GM19193 (cell line): Measurements from ENCODE around the gene ACTN2.

ENCODE experiments used
- POLR2A ChIP-seq: IDR thresholded peaks from 4 replicates; pipeline ENCODE4 v1.6.1; 2011; ENCODE audit not compliant: insufficient read depth, insufficient read length; ENCODE audit errors: extremely low read depth

Gene ACTN2

DNA sequence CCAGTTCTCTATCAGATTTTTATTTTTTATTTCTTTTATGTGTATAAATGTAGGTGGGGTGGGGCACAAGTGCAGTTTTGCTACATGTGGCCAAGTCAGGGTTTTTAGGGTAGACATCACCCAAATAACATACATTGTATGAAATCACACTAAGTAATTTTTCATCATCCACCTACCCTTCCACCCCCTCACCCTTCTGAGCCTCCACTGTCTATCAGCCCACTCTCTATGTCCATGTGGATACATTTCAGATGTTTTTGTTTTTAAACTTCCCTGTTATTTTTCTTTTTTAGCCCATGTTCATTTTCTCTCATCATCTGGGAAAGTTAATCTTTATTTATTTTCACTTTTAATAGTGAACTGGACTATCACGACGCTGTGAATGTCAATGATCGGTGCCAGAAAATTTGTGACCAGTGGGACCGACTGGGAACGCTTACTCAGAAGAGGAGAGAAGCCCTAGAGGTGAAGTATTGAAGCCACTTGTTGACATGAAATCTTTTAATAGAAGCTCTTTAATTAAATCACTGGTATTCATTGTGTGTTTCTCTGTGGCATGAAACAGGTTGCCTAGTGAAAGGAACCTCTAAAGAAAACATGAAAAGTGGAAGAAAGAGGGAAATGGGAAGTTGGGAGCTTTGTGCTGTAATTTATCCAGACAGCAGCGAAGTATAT lies 61.1 kb downstream of the ACTN2 start:
- no peak for TF ChIP-seq POLR2A

DNA sequence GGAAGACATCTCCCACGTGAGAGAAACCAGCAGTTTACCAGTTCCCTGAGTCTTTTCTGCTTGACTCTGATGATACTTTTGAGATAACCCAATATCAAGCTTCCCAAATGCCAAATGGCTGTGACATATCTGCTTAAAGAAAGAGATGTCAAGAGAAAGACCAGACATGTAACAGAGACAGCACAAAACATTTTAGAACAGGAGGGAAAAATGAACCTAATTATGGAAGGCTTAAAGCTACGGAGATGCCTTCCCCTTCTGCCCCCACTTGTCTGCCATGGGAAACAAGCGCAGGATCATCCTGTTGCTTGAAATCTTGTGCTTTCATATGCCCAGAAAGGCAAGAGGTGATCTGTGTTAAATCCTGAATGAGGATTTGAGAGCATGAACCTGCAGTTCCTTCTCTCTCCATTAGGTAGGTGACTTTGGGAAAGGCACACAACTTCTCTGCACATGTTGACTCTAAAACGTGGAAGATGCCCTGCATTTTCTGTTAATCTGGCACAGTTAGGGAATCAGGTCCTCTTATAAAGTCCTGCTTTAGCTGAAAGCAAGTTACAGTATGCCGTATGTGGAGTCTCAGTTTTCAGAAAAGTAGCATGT lies 62.1 kb downstream of the ACTN2 start:
- no peak for TF ChIP-seq POLR2A

GRCh38 chr1:236750928-236751327 lies 64.6 kb downstream of the ACTN2 start:
- no peak for TF ChIP-seq POLR2A

- no peak for TF ChIP-seq POLR2A
These were observed 65.1 kb downstream of the ACTN2 start for GRCh38 chr1:236751385-236751784.

- no peak for TF ChIP-seq POLR2A
These were observed 65.6 kb downstream of the ACTN2 start for GRCh38 chr1:236751935-236752334.

GRCh38 chr1:236753516-236753915 lies 67.2 kb downstream of the ACTN2 start:
- TF ChIP-seq POLR2A: no peak

GRCh38 chr1:236753964-236754363 lies 67.7 kb downstream of the ACTN2 start:
- TF ChIP-seq POLR2A: no peak

DNA sequence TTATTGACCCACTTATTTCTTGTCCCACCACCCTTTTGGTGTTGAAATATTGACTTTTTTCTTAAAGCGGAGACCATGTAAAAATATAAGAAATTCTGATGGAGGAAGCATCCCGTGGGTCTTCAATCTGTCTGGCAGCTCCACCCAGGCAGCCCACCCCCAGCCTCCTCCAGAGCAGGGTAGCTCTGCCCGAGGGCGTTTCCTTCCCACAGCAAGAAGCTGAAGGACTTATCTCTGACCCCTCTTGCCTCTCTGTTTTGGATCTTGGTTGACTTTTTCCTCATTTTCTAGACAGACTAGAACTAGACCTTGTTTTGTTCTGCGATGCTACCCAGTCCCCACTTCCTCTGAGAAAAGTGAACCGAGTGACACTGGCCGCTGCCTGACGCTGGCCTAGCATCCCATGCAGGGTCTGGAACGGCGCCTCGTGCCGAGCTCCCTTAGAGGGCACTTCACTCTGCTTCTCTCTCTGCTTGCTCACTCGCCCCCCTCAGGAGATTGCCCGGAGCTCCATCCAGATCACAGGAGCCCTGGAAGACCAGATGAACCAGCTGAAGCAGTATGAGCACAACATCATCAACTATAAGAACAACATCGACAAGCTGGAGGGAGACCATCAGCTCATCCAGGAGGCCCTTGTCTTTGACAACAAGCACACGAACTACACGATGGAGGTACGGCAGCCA lies 68.4 kb downstream of the ACTN2 start:
- TF ChIP-seq POLR2A: no peak

- TF ChIP-seq POLR2A: no peak
These were observed 71.3 kb downstream of the ACTN2 start for GRCh38 chr1:236757640-236758039.

DNA sequence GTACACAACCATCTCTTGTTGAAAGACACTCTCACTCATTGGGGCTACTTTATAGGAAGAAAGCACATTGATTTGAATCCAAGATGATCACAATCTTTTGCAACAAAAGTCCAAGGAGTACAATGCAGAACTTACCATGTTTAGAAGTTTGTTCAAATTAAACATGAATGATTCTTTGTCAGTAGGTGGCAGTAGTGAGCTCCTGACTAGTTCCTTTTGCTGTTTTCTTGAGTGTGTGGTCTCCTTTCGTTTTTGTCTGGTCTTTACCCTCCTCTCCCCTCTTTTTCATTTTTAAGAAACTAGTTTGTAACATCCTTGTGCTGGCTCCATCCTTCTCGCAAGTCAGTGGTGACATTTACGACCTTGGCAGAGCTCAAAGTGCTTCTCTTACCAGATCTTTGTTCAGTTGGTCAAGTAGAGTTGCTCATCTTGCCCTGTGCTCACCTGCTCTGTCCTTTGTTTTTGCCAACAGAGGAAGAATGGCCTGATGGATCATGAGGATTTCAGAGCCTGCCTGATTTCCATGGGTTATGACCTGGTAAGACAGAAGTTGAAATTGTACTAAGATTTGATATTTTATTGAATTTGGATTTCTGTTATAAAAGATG lies 73.1 kb downstream of the ACTN2 start:
- no peak for TF ChIP-seq POLR2A

GRCh38 chr1:236760480-236760879 lies 74.2 kb downstream of the ACTN2 start:
- TF ChIP-seq POLR2A: no peak

GRCh38 chr1:236760986-236761385 lies 74.7 kb downstream of the ACTN2 start:
- no peak for TF ChIP-seq POLR2A

- no peak for TF ChIP-seq POLR2A
These were observed 75.3 kb downstream of the ACTN2 start for GRCh38 chr1:236761397-236762132.

DNA sequence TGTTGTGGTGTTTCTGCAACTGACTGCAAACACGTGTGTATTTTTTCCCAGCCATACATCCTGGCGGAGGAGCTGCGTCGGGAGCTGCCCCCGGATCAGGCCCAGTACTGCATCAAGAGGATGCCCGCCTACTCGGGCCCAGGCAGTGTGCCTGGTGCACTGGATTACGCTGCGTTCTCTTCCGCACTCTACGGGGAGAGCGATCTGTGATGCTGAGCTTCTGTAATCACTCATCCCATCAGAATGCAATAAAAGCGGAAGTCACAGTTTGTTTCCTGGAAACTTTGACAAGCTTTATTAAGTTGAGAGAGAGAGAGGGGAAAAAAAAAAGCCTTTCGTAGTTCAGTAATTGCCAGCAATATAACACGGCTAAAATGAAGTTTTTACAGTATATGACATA lies 76.1 kb downstream of the ACTN2 start:
- no peak for TF ChIP-seq POLR2A

GRCh38 chr1:236765831-236766230 lies 79.5 kb downstream of the ACTN2 start:
- TF ChIP-seq POLR2A: no peak

DNA sequence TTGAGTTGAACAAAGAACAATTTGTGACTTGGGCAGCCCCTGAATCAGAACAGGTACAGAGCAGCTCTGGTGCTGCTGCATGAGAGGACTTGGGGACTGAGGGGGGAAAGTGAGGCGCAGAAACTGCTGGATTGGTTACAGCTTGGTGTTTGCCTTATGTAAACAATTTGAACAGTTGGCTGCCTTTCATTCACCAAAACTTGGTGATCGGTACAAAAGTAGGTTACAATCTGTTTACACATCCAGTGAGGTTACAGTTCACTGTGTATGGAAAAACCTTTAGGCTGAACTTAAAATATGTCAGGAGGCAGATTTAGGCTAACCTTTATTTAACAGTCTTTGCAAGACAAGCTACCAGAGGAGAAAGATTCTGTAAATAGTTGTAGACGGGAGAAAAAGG lies 80.2 kb downstream of the ACTN2 start:
- no peak for TF ChIP-seq POLR2A

DNA sequence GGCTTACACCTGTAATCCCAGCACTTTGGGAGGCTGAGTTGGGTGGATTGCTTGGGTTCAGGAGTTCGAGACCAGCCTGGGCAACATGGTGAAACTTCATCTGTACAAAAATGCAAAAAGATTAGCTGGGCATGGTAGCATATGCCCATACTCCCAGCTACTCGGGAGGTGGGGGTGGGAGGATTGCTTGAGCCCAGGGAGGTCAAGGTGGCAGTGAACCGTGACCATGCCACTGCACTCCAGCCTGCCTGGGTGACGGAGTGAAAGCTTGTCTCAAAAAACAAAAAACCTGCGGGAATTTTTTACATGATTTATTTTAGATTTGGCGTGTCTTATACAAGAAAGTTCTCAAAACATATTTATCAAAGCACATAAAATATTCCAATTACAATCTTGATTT lies 81.0 kb downstream of the ACTN2 start:
- no peak for TF ChIP-seq POLR2A
